Spinal cord (tissue), 10 donors: Measurements from ENCODE around the gene CDCA7L. TPM values are rescaled to one million over a fixed set of nuclear protein-coding genes. Genes with fewer than 3 reads are reported as not detected.
"Not testable (repeated sequence)": the region's sequence is repeated elsewhere in the genome, so short reads cannot be mapped to it uniquely, and the experiment has no call there.

ENCODE experiments used
- DNase-seq, 6 donors: peaks; one replicate each; pipeline versions ENCODE4 v3.0.0 to v3.0.0-alpha.2; 2013 to 2015; ENCODE audit warnings: low spot score in 6 of 6, low read depth in 4 of 6
- H3K27ac ChIP-seq: one replicate; pipeline ENCODE4 v1.5.1; 2013; ENCODE audit warnings: low read depth, low read length, control low read depth
- H3K27me3 ChIP-seq: one replicate; pipeline ENCODE4 v1.6.1; 2013; ENCODE audit warnings: low read length; ENCODE audit not compliant: control insufficient read depth, insufficient read depth
- H3K36me3 ChIP-seq: one replicate; pipeline ENCODE4 v1.6.1; 2013; ENCODE audit warnings: low read length; ENCODE audit not compliant: control insufficient read depth, insufficient read depth
- H3K4me1 ChIP-seq: one replicate; pipeline ENCODE4 v1.6.1; 2013; ENCODE audit warnings: low read length; ENCODE audit not compliant: control insufficient read depth, insufficient read depth
- H3K4me3 ChIP-seq: one replicate; pipeline ENCODE4 v1.5.1; 2013; ENCODE audit warnings: low read depth, low read length, control low read depth
- H3K9me3 ChIP-seq: one replicate; pipeline ENCODE4 v1.6.1; 2013; ENCODE audit warnings: low read length; ENCODE audit not compliant: control insufficient read depth, insufficient read depth
- WGBS: methylation state at CpG from one replicate; pipeline ENCODE4 v1.1.5; 2013; ENCODE audit warnings: missing lambda C conversion rate; ENCODE audit not compliant: insufficient coverage; 5-methylcytosine and 5-hydroxymethylcytosine counted together
- polyA plus RNA-seq, 2 donors: library from polyadenylated mRNA; unstranded; fragments of 120-200 nt; gene quantifications; one replicate each; pipeline ENCODE4 v1.2.1, GENCODE V29; 2013; ENCODE audit not compliant: insufficient read length in 2 of 2
- total RNA-seq, 2 donors: library from RNA; depleted of rRNA in 1 of 2; stranded (reverse); fragments of 120-200 nt in 1 of 2; fragments of >200 nt in 1 of 2; gene quantifications; one replicate each; pipeline versions ENCODE4 v1.2.3 to v1.2.4, GENCODE V29; 2013 to 2014
- donor health status: healthy.

The CDCA7L gene
- total and polyA plus RNA-seq, 4 donors = 32.2 to 44.1 (median 38.2) TPM

- Histone ChIP-seq H3K4me3 (no peak overlapping the region), H3K27ac (no peak overlapping the region), H3K36me3 (no peaks in the 10 kb centered on the region), H3K27me3 (no peaks in the 10 kb centered on the region), H3K9me3 (peaks cover 6% of the 10 kb centered on the region), H3K4me1 (no peaks in the 10 kb centered on the region)
- no peak for DNase-seq
Measured at GRCh38 chr7:21934808-21935207, 10.9 kb downstream of the CDCA7L start.

DNA sequence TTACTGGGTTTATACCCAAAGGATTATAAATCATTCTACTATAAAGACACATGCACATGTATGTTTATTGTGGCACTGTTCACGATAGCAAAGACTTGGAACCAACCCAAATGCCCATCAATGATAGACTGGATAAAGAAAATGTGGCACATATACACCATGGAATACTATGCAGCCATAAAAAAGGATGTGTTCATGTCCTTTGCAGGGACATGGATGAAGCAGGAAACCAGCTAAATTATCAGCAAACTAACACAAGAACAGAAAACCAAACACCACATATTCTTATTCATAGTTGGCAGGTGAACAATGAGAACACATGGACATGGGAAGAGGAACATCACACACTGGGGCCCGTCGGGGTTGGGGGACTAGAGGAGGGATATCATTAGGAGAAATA is 12.4 kb downstream of the CDCA7L start:
- not testable (repeated sequence) for H3K9me3 ChIP-seq, H3K27ac ChIP-seq, H3K4me1 ChIP-seq, H3K27me3 ChIP-seq, H3K4me3 ChIP-seq, H3K36me3 ChIP-seq, DNase-seq
- no CpG with 5 or more reads among the region's 3 CpGs for WGBS

DNA sequence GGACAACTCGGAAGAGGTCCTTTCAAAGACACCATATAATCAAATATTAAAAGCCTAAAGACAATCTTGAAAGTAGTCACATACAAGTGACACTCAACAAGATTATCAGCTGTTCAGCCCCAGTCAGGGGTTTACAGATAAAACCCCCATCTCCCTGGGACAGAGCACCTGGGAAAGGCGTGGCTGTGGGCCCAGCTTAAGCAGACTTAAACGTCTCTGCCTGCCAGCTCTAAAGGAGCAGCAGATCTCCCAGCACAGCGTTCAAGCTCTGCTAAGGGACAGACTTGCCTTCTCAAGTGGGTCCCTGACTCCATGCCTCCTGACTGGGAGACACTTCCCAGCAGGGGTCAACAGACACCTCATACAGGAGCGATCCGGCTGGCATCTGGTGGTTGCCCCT is 18.0 kb downstream of the CDCA7L start:
- H3K36me3 ChIP-seq = no peaks in the 10 kb centered on the region
- 87% methylated on average over 6 of the region's 6 CpGs for WGBS
- H3K27ac ChIP-seq = no peak overlapping the region
- peaks cover 1% of the 10 kb centered on the region for H3K9me3 ChIP-seq
- H3K4me3 ChIP-seq = no peak overlapping the region
- H3K4me1 ChIP-seq = no peaks in the 10 kb centered on the region
- H3K27me3 ChIP-seq = no peaks in the 10 kb centered on the region
- no peak for DNase-seq

DNA sequence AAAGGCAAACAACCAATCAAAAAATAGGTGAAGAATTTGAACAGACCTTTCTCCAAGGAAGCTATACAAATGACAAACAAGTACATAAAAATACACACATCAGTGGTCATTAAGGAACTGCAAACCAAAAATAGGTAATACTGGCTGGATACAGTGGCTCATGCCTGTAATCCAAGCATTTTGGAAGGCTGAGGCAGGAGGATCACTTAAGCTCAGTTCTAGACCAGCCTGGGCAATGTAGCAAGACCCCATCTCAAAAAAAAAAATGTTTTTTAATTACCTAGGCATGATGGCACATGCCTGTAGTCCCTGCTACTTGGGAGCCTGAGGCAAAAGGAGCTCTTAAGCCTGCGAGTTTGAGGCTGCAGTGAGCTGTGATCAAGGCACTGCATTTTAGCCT is 19.3 kb downstream of the CDCA7L start:
- WGBS = 60% methylated on average over 1 of the region's 1 CpG
- Histone ChIP-seq H3K9me3 (peaks cover 1% of the 10 kb centered on the region), H3K4me3 (no peak overlapping the region), H3K27me3 (no peaks in the 10 kb centered on the region), H3K27ac (no peak overlapping the region), H3K36me3 (no peaks in the 10 kb centered on the region), H3K4me1 (no peaks in the 10 kb centered on the region)
- DNase-seq = no peak

GRCh38 chr7:21923658-21924057 is 22.0 kb downstream of the CDCA7L start:
- WGBS = no CpG with 5 or more reads among the region's 2 CpGs
- H3K27me3 ChIP-seq = no peaks in the 10 kb centered on the region
- no peak overlapping the region for H3K27ac ChIP-seq
- peak in 2 of 6 donors; percentile 35 to 80 for DNase-seq
- no peaks in the 10 kb centered on the region for H3K4me1 ChIP-seq
- H3K36me3 ChIP-seq = no peaks in the 10 kb centered on the region
- no peak overlapping the region for H3K4me3 ChIP-seq
- no peaks in the 10 kb centered on the region for H3K9me3 ChIP-seq

- H3K27me3 ChIP-seq = no peaks in the 10 kb centered on the region
- H3K9me3 ChIP-seq = no peaks in the 10 kb centered on the region
- H3K27ac ChIP-seq = no peak overlapping the region
- H3K4me3 ChIP-seq = no peak overlapping the region
- WGBS = 100% methylated on average over 2 of the region's 5 CpGs
- H3K4me1 ChIP-seq = no peaks in the 10 kb centered on the region
- H3K36me3 ChIP-seq = no peaks in the 10 kb centered on the region
- no peak for DNase-seq
Measured at GRCh38 chr7:21922605-21923004, 23.1 kb downstream of the CDCA7L start.

DNA sequence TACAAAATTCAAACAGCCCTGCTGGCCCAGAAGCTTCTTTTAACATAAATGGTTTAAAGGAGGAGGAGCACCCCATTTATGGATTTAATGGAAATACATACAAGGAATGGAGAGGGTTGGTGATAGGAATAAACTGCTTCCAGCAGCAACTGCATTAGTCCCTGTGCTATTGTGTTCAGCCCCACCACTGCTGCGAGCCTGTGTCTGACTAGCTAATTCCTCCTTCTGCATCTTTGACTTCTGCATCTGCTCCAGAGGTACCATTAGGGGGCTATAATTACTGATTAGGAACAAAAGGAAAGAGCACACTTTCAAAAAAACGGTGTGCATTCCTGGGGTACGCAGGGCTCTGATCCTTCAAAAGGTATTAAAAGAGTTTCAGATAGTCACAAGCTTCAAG is 24.8 kb downstream of the CDCA7L start:
- no peaks in the 10 kb centered on the region for H3K9me3 ChIP-seq
- DNase-seq = peak in 1 of 6 donors; percentile 69
- H3K27me3 ChIP-seq = no peaks in the 10 kb centered on the region
- no peaks in the 10 kb centered on the region for H3K36me3 ChIP-seq
- H3K4me1 ChIP-seq = no peaks in the 10 kb centered on the region
- no peak overlapping the region for H3K4me3 ChIP-seq
- WGBS = no CpG with 5 or more reads among the region's 3 CpGs
- no peak overlapping the region for H3K27ac ChIP-seq

DNA sequence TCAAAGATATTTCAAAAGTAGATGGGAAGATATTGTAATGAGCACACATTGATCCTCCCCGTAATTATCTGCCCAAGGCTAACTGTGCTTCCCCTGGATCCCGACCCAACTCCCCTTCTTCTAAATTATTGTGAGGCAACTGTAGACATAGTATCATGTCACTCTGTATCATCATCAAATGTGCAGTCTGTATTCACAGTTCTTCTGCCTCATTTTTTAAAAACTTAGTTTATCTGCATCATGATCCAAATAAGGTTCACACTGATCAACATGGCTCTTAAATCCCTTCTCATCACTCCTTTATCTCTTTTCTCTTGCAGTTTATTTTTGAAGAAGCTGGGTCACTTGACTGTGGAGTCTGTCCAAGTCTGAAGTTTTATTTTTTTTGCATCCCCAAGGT is 27.5 kb downstream of the CDCA7L start:
- Histone ChIP-seq H3K27ac (no peak overlapping the region), H3K27me3 (no peaks in the 10 kb centered on the region), H3K9me3 (no peaks in the 10 kb centered on the region), H3K36me3 (peaks cover 2% of the 10 kb centered on the region), H3K4me3 (no peak overlapping the region), H3K4me1 (peaks cover 3% of the 10 kb centered on the region)
- DNase-seq = no peak
- 80% methylated on average over 1 of the region's 2 CpGs for WGBS

DNA sequence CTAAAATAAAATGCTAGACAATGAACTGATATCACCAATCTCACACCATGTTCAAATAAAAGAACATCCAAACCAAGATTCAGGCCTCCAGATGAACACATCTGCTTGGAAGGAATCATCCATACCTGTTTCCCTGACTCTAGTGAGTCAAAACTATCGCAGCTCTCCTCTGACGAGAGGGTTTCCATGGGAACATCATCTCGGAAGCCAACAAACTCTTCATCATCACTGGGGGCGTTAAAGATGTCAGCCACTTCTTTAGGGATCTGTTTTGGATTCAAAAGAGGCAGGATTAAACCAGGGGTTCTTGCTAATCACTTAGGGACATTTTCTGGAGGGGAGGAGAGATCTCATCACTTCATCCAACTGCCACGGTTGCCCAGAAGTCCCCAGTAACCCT is 29.1 kb downstream of the CDCA7L start:
- Histone ChIP-seq H3K27ac (no peak overlapping the region), H3K36me3 (peaks cover 6% of the 10 kb centered on the region), H3K27me3 (no peaks in the 10 kb centered on the region), H3K4me3 (no peak overlapping the region), H3K9me3 (no peaks in the 10 kb centered on the region), H3K4me1 (peaks cover 7% of the 10 kb centered on the region)
- DNase-seq = peak in 1 of 6 donors; percentile 38
- WGBS = no CpG with 5 or more reads among the region's 5 CpGs

DNA sequence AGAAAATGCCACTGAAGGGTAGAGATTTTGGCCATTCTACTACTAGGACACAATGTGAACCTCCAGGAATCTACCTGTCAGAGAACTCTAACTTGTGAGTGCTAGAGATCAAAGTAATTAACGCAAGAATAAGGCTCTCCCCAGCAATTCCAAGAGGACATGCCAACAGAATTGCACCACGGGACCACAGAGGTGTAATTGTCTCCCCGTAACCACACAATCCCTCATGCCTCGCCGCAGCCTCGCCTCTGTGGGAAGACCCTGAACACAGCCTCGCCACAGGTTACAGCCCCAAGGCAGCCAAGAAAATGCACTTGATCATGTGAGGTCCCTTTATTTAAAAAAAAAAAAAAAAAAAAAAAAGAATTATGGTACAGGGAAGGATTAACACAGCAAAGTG is 29.5 kb downstream of the CDCA7L start:
- Histone ChIP-seq H3K36me3 (peaks cover 6% of the 10 kb centered on the region), H3K9me3 (no peaks in the 10 kb centered on the region), H3K27me3 (no peaks in the 10 kb centered on the region), H3K4me1 (peaks cover 7% of the 10 kb centered on the region), H3K4me3 (no peak overlapping the region), H3K27ac (no peak overlapping the region)
- DNase-seq = no peak
- 73% methylated on average over 6 of the region's 7 CpGs for WGBS
